Astrocyte of the cerebellum (primary cell): ENCODE measurements around the gene PHF21B.

Source experiments
- DNase-seq: peaks from one replicate; pipeline ENCODE4 v3.0.0-alpha.2; 2011; ENCODE audit warnings: low read depth
- H3K4me3 ChIP-seq: 2 replicates; pipeline ENCODE4 v1.5.1; 2011; ENCODE audit warnings: mild to moderate bottlenecking, low read depth, low read length, moderate library complexity
- CTCF ChIP-seq: IDR thresholded peaks from 2 replicates; pipeline ENCODE4 v1.5.1; 2012; ENCODE audit warnings: low read length, low read depth, moderate library complexity, mild to moderate bottlenecking; ENCODE audit errors: missing control alignments
- in situ Hi-C: cut with HindIII; loops from 2 replicates; pipeline ENCODE4 v1.10.0; 2017; ENCODE audit warnings: low sequenced_read_pairs

Gene PHF21B

GRCh38 chr22:44884968-44885805 is 124.6 kb downstream of the PHF21B start:
- in situ Hi-C loops = no loop called here
- DNase-seq = no peak
- no peak overlapping the region for H3K4me3 ChIP-seq
- TF ChIP-seq CTCF = no peak

GRCh38 chr22:44884562-44884961 is 125.2 kb downstream of the PHF21B start:
- H3K4me3 ChIP-seq = no peak overlapping the region
- no peak for TF ChIP-seq CTCF
- no peak for DNase-seq
- in situ Hi-C loops = no loop called here

- no peak for TF ChIP-seq CTCF
- no peak for DNase-seq
- no peak overlapping the region for H3K4me3 ChIP-seq
- in situ Hi-C loops = no loop called here
Measured at GRCh38 chr22:44883011-44883421, 126.8 kb downstream of the PHF21B start.

- no peak overlapping the region for H3K4me3 ChIP-seq
- TF ChIP-seq CTCF = no peak
- in situ Hi-C loops = no loop called here
- DNase-seq = no peak
Measured at GRCh38 chr22:44882226-44882905, 127.4 kb downstream of the PHF21B start.

- no peak overlapping the region for H3K4me3 ChIP-seq
- DNase-seq = no peak
- in situ Hi-C loops = no loop called here
- no peak for TF ChIP-seq CTCF
Measured at GRCh38 chr22:44881624-44882023, 128.2 kb downstream of the PHF21B start.

GRCh38 chr22:44880610-44881290 is 129.1 kb downstream of the PHF21B start:
- no peak for TF ChIP-seq CTCF
- in situ Hi-C loops = no loop called here
- no peak for DNase-seq
- H3K4me3 ChIP-seq = no peak overlapping the region
